ENCODE measurements around the gene TNFRSF8. TPM values are rescaled to one million over a fixed set of nuclear protein-coding genes. Genes with fewer than 3 reads are reported as not detected.
A peak's percentile ranks its signal among the peaks of the same experiment; 100 is the strongest.
"Not testable (repeated sequence)": the region's sequence is repeated elsewhere in the genome, so short reads cannot be mapped to it uniquely, and the experiment has no call there.

Gene TNFRSF8
- polyA plus RNA-seq, 1 donor (not counting 4 experiments of a cell fraction or from before 2014, with no cell fraction given): 0.03 TPM

- no peak overlapping the region for H2AFZ ChIP-seq (ENCODE audit: control insufficient read depth, low read length)
- dilution Hi-C loops (cut with MboI; ENCODE audit: extremely low pct_ligation_motif_present, low sequenced_read_pairs): no loop called here
- TF ChIP-seq EZH2 (IDR thresholded peaks at IDR 0.05; ENCODE audit: low read length): no peak
- TF ChIP-seq, protein P1, sequence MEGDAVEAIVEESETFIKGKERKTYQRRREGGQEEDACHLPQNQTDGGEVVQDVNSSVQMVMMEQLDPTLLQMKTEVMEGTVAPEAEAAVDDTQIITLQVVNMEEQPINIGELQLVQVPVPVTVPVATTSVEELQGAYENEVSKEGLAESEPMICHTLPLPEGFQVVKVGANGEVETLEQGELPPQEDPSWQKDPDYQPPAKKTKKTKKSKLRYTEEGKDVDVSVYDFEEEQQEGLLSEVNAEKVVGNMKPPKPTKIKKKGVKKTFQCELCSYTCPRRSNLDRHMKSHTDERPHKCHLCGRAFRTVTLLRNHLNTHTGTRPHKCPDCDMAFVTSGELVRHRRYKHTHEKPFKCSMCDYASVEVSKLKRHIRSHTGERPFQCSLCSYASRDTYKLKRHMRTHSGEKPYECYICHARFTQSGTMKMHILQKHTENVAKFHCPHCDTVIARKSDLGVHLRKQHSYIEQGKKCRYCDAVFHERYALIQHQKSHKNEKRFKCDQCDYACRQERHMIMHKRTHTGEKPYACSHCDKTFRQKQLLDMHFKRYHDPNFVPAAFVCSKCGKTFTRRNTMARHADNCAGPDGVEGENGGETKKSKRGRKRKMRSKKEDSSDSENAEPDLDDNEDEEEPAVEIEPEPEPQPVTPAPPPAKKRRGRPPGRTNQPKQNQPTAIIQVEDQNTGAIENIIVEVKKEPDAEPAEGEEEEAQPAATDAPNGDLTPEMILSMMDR (optimal IDR thresholded peaks at IDR 0.05 in 1 of 3, IDR thresholded peaks at IDR 0.05 in 1 of 3, conservative IDR thresholded peaks at IDR 0.05 in 1 of 3; ENCODE audit: extremely low read depth in 1 of 3, insufficient read depth in 2 of 3, low read length in 3 of 3): no peak
Measured at GRCh38 chr1:12106153-12106552, 43.0 kb downstream of the TNFRSF8 start.

GRCh38 chr1:12106861-12107260 lies 43.8 kb downstream of the TNFRSF8 start:
- H3K4me3 ChIP-seq (ENCODE audit: control insufficient read depth in 2 of 3, extremely low read depth in 1 of 3, insufficient read depth in 2 of 3, low read depth in 1 of 3, low read length in 3 of 3); H3K4me2 ChIP-seq (ENCODE audit: control insufficient read depth, extremely low read depth, insufficient read depth, low read depth, low read length); H2AFZ ChIP-seq (ENCODE audit: control insufficient read depth, low read length); DNase-seq (ENCODE audit: low read depth, low spot score); H3K79me2 ChIP-seq (ENCODE audit: control insufficient read depth, insufficient read depth, low read length); H3K27me3 ChIP-seq (ENCODE audit: control insufficient read depth, extremely low read depth, insufficient read depth, low read length); H3K27ac ChIP-seq (ENCODE audit: control insufficient read depth, insufficient read depth, low read length); H4K20me1 ChIP-seq (ENCODE audit: control insufficient read depth, extremely low read depth, insufficient read depth, low read length); H3K9me1 ChIP-seq (ENCODE audit: control insufficient read depth, extremely low read depth, insufficient read depth, low read length); H3K4me1 ChIP-seq (ENCODE audit: control insufficient read depth, extremely low read depth, insufficient read depth, low read length); H3K36me3 ChIP-seq (ENCODE audit: control insufficient read depth in 2 of 2, extremely low read depth in 1 of 2, insufficient read depth in 2 of 2, low read length in 2 of 2); FAIRE-seq; dilution Hi-C loops (cut with MboI; ENCODE audit: extremely low pct_ligation_motif_present, low sequenced_read_pairs); H3K9ac ChIP-seq (ENCODE audit: control insufficient read depth, extremely low read depth, insufficient read depth, low read length); H3K9me3 ChIP-seq (ENCODE audit: control insufficient read depth, low read depth, low read length): not testable (repeated sequence)
- TF ChIP-seq, protein P1 (optimal IDR thresholded peaks at IDR 0.05 in 1 of 3, IDR thresholded peaks at IDR 0.05 in 1 of 3, conservative IDR thresholded peaks at IDR 0.05 in 1 of 3; ENCODE audit: extremely low read depth in 1 of 3, insufficient read depth in 2 of 3, low read length in 3 of 3): peak; percentile 11 to 52 (median 39)

More at GRCh38 chr1:12106153-12106552, 43.0 kb downstream of the TNFRSF8 start:
- H3K36me3 ChIP-seq (ENCODE audit: control insufficient read depth in 2 of 2, extremely low read depth in 1 of 2, insufficient read depth in 2 of 2, low read length in 2 of 2): no peaks in the 10 kb centered on the region
- no peak for DNase-seq (ENCODE audit: low read depth, low spot score)
- no peaks in the 10 kb centered on the region for H4K20me1 ChIP-seq (ENCODE audit: control insufficient read depth, extremely low read depth, insufficient read depth, low read length)
- no peak overlapping the region for H3K27ac ChIP-seq (ENCODE audit: control insufficient read depth, insufficient read depth, low read length)
- no peak overlapping the region for H3K9ac ChIP-seq (ENCODE audit: control insufficient read depth, extremely low read depth, insufficient read depth, low read length)
- FAIRE-seq: no peak
- H3K4me3 ChIP-seq (ENCODE audit: control insufficient read depth in 2 of 3, extremely low read depth in 1 of 3, insufficient read depth in 2 of 3, low read depth in 1 of 3, low read length in 3 of 3): no peak overlapping the region
- peaks cover 8% of the 10 kb centered on the region for H3K27me3 ChIP-seq (ENCODE audit: control insufficient read depth, extremely low read depth, insufficient read depth, low read length)
- H3K4me1 ChIP-seq (ENCODE audit: control insufficient read depth, extremely low read depth, insufficient read depth, low read length): no peaks in the 10 kb centered on the region
- H3K9me1 ChIP-seq (ENCODE audit: control insufficient read depth, extremely low read depth, insufficient read depth, low read length): no peaks in the 10 kb centered on the region
- no peaks in the 10 kb centered on the region for H3K9me3 ChIP-seq (ENCODE audit: control insufficient read depth, low read depth, low read length)
- no peaks in the 10 kb centered on the region for H3K79me2 ChIP-seq (ENCODE audit: control insufficient read depth, insufficient read depth, low read length)
- no peak overlapping the region for H3K4me2 ChIP-seq (ENCODE audit: control insufficient read depth, extremely low read depth, insufficient read depth, low read depth, low read length)

Measured in keratinocyte (primary cell).